ENCODE results near the gene PCDH10. TPM values are rescaled to one million over a fixed set of nuclear protein-coding genes. Genes with fewer than 3 reads are reported as not detected.

The PCDH10 gene
- total and polyA plus RNA-seq, 2 of the 4 experiments (the other 2 are of a cell fraction), result 0.90 to 2.0 TPM

- no peak overlapping the region for H2BK20ac ChIP-seq (ENCODE audit: low read depth, low read length)
- in situ Hi-C loops (cut with MboI; ENCODE audit: low sequenced_read_pairs) (no loop called here), intact Hi-C loops (cut with micrococcal nuclease) (no loop called here), dilution Hi-C loops (cut with HindIII; ENCODE audit: low sequenced_read_pairs, unreplicated experiment) (no loop called here)
- no peak for DNase-seq
- no peak overlapping the region for H3K4me2 ChIP-seq (ENCODE audit: low read depth, low read length)
- POLR2A ChIA-PET (ENCODE audit: unreplicated experiment), result no interaction called here
- no peak overlapping the region for H4K91ac ChIP-seq (ENCODE audit: insufficient read depth, low read depth, low read length)
- no peak overlapping the region for H3K18ac ChIP-seq (ENCODE audit: low read depth, low read length)
- H4K5ac ChIP-seq (ENCODE audit: low read depth, low read length), result no peak overlapping the region
- H3K9me3 ChIP-seq (ENCODE audit: control insufficient read depth, insufficient read depth, low read length), result no peaks in the 10 kb centered on the region
- H2AK5ac ChIP-seq (ENCODE audit: low read depth, low read length), result no peak overlapping the region
- TF ChIP-seq MAFK (IDR thresholded peaks at IDR 0.05; ENCODE audit: low read depth, low read length) (no peak), MXI1 (IDR thresholded peaks at IDR 0.05; ENCODE audit: borderline replicate concordance, low read depth, low read length) (no peak), CHD1 (IDR thresholded peaks at IDR 0.05; ENCODE audit: low read depth, low read length) (no peak), FOS (IDR thresholded peaks at IDR 0.05; ENCODE audit: low read depth, low read length) (no peak), RFX5 (IDR thresholded peaks at IDR 0.05; ENCODE audit: low read depth, low read length) (no peak), RAD21 (IDR thresholded peaks at IDR 0.05; ENCODE audit: low read length) (no peak), POLR2A (IDR thresholded peaks at IDR 0.05; ENCODE audit: low read depth, low read length) (no peak), MAZ (IDR thresholded peaks at IDR 0.05; ENCODE audit: borderline replicate concordance, low read depth, low read length) (no peak), SMC3 (IDR thresholded peaks at IDR 0.05; ENCODE audit: low read depth, low read length) (no peak), BHLHE40 (IDR thresholded peaks at IDR 0.05; ENCODE audit: low read depth, low read length) (no peak), NFE2L2 (IDR thresholded peaks at IDR 0.05; ENCODE audit: low read depth, low read length) (no peak), RCOR1 (IDR thresholded peaks at IDR 0.05; ENCODE audit: insufficient replicate concordance, low read length) (no peak)
- TF ChIP-seq, protein P1, sequence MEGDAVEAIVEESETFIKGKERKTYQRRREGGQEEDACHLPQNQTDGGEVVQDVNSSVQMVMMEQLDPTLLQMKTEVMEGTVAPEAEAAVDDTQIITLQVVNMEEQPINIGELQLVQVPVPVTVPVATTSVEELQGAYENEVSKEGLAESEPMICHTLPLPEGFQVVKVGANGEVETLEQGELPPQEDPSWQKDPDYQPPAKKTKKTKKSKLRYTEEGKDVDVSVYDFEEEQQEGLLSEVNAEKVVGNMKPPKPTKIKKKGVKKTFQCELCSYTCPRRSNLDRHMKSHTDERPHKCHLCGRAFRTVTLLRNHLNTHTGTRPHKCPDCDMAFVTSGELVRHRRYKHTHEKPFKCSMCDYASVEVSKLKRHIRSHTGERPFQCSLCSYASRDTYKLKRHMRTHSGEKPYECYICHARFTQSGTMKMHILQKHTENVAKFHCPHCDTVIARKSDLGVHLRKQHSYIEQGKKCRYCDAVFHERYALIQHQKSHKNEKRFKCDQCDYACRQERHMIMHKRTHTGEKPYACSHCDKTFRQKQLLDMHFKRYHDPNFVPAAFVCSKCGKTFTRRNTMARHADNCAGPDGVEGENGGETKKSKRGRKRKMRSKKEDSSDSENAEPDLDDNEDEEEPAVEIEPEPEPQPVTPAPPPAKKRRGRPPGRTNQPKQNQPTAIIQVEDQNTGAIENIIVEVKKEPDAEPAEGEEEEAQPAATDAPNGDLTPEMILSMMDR (conservative IDR thresholded peaks at IDR 0.05; ENCODE audit: low read depth, low read length), result no peak
- TF ChIP-seq, protein P2, sequence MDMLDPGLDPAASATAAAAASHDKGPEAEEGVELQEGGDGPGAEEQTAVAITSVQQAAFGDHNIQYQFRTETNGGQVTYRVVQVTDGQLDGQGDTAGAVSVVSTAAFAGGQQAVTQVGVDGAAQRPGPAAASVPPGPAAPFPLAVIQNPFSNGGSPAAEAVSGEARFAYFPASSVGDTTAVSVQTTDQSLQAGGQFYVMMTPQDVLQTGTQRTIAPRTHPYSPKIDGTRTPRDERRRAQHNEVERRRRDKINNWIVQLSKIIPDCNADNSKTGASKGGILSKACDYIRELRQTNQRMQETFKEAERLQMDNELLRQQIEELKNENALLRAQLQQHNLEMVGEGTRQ (IDR thresholded peaks at IDR 0.05; ENCODE audit: low read depth, low read length), result no peak
- H3K4me3 ChIP-seq (ENCODE audit: insufficient read depth, low read depth, low read length), result no peak overlapping the region
- no peak overlapping the region for H3K4ac ChIP-seq (ENCODE audit: low read depth, low read length)
- no peak overlapping the region for H3K14ac ChIP-seq (replicated peaks; ENCODE audit: low read depth, low read length)
- H2BK120ac ChIP-seq (ENCODE audit: low read depth, low read length), result no peak overlapping the region
- no peak overlapping the region for H3K23ac ChIP-seq (ENCODE audit: low read depth, low read length)
- no peak for ATAC-seq (ENCODE audit: low read depth)
- H3K9me1 ChIP-seq (ENCODE audit: insufficient read depth, low read length), result no peaks in the 10 kb centered on the region
- H3K56ac ChIP-seq (ENCODE audit: extremely low read depth, insufficient read depth, low read length), result no peak overlapping the region
- no peak overlapping the region for H2AFZ ChIP-seq (replicated peaks; ENCODE audit: low read length, poor library complexity)
- H2AK9ac ChIP-seq (replicated peaks; ENCODE audit: low read depth, low read length, poor library complexity), result no peak overlapping the region
- peaks cover 6% of the 10 kb centered on the region for H3K27me3 ChIP-seq (ENCODE audit: control insufficient read depth, insufficient read depth, low read length)
- no peaks in the 10 kb centered on the region for H3K36me3 ChIP-seq (ENCODE audit: control insufficient read depth, insufficient read depth, low read length)
- H3K9ac ChIP-seq (ENCODE audit: low read depth, low read length), result no peak overlapping the region
- BruUV-seq (replicated peaks), result no TSS peak
- no peaks in the 10 kb centered on the region for H3K4me1 ChIP-seq (ENCODE audit: control insufficient read depth, insufficient read depth, low read length)
- H3K79me1 ChIP-seq (ENCODE audit: low read depth in 1 of 2, low read length in 2 of 2), result no peaks in the 10 kb centered on the region
- H2BK15ac ChIP-seq (ENCODE audit: low read depth, low read length), result no peak overlapping the region
- WGBS, 2 experiments (ENCODE audit: extremely low coverage in 2 of 2, insufficient read length in 1 of 2), result no CpG with 5 or more reads among the region's 5 CpGs
- no peak overlapping the region for H4K8ac ChIP-seq (ENCODE audit: low read depth in 2 of 2, low read length in 2 of 2)
- no peak overlapping the region for H2BK5ac ChIP-seq (ENCODE audit: low read depth, low read length, poor library complexity, severe bottlenecking)
- no peak overlapping the region for H3K27ac ChIP-seq (ENCODE audit: insufficient read depth, low read length)
- CTCF ChIA-PET, result interaction anchor here (1.6 kb wide), 1 partner anchor 11 kb away, joined by 6 read pairs; no protein-coding TSS in a partner anchor
- no peaks in the 10 kb centered on the region for H4K20me1 ChIP-seq (ENCODE audit: insufficient read depth, low read length)
Observed at GRCh38 chr4:133157460-133158160, 8.5 kb downstream of the PCDH10 start.
